ENCODE data around the gene UGT1A6. TPM values are rescaled to one million over a fixed set of nuclear protein-coding genes. Genes with fewer than 3 reads are reported as not detected.
"Not testable (repeated sequence)": the region's sequence is repeated elsewhere in the genome, so short reads cannot be mapped to it uniquely, and the experiment has no call there.

Gene UGT1A6
- total RNA-seq, 1 donor, result not detected

GRCh38 chr2:233714121-233714520, 21.4 kb downstream of the UGT1A6 start:
- TF ChIP-seq, protein P1, sequence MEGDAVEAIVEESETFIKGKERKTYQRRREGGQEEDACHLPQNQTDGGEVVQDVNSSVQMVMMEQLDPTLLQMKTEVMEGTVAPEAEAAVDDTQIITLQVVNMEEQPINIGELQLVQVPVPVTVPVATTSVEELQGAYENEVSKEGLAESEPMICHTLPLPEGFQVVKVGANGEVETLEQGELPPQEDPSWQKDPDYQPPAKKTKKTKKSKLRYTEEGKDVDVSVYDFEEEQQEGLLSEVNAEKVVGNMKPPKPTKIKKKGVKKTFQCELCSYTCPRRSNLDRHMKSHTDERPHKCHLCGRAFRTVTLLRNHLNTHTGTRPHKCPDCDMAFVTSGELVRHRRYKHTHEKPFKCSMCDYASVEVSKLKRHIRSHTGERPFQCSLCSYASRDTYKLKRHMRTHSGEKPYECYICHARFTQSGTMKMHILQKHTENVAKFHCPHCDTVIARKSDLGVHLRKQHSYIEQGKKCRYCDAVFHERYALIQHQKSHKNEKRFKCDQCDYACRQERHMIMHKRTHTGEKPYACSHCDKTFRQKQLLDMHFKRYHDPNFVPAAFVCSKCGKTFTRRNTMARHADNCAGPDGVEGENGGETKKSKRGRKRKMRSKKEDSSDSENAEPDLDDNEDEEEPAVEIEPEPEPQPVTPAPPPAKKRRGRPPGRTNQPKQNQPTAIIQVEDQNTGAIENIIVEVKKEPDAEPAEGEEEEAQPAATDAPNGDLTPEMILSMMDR (IDR thresholded peaks at IDR 0.05; ENCODE audit: extremely low read depth, low read depth, low read length), result no peak
- no peak overlapping the region for H3K27ac ChIP-seq (ENCODE audit: low read depth, low read length)
- peaks cover 19% of the 10 kb centered on the region for H3K27me3 ChIP-seq (ENCODE audit: insufficient read depth, low read length)
- no peak overlapping the region for H3K4me2 ChIP-seq (ENCODE audit: insufficient read depth, low read length)
- H3K9me3 ChIP-seq (ENCODE audit: low read depth, low read length), result no peaks in the 10 kb centered on the region
- H3K36me3 ChIP-seq (ENCODE audit: insufficient read depth, low read length), result no peaks in the 10 kb centered on the region
- H2AFZ ChIP-seq (ENCODE audit: low read length), result no peak overlapping the region
- no peak for DNase-seq (ENCODE audit: insufficient read length, low spot score, missing footprints)
- H3K79me2 ChIP-seq (ENCODE audit: insufficient read depth, low read length), result no peaks in the 10 kb centered on the region
- H3K4me3 ChIP-seq (ENCODE audit: insufficient read depth, low read length), result no peak overlapping the region
- H4K20me1 ChIP-seq (ENCODE audit: insufficient read depth, low read length), result no peaks in the 10 kb centered on the region
- H3K4me1 ChIP-seq (ENCODE audit: insufficient read depth, low read length), result no peaks in the 10 kb centered on the region

DNA sequence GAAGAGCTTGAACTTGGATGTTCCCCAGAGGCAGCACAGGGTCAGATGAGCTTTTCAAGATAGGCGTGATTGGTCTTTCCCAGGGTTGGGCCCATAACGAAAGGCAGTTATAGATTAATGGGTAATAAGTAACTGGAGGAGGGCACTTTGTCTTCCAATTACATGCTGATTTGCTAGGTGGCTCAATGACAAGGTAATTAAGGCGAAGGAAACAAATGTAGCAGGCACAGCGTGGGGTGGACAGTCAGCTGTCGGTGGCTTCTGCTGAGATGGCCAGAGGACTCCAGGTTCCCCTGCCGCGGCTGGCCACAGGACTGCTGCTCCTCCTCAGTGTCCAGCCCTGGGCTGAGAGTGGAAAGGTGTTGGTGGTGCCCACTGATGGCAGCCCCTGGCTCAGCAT, 25.9 kb downstream of the UGT1A6 start, which contains the start of gene UGT1A4:
TSS of gene UGT1A4 (plus strand) at position 185 of the 400 bp plus-strand sequence. CDS start at position 270, 85 bp downstream.
- Histone ChIP-seq H3K4me2 (ENCODE audit: insufficient read depth, low read length) (no peak within 1 kb of the TSS), H3K4me3 (ENCODE audit: insufficient read depth, low read length) (no peak within 1 kb of the TSS), H3K27ac (ENCODE audit: low read depth, low read length) (no peak within 1 kb of the TSS), H3K9me3 (ENCODE audit: low read depth, low read length) (no peaks in the 10 kb centered on the region), H3K27me3 (ENCODE audit: insufficient read depth, low read length) (peaks cover 12% of the 10 kb centered on the region), H3K79me2 (ENCODE audit: insufficient read depth, low read length) (no peaks in the 10 kb centered on the region), H3K36me3 (ENCODE audit: insufficient read depth, low read length) (no peaks in the 10 kb centered on the region), H4K20me1 (ENCODE audit: insufficient read depth, low read length) (no peaks in the 10 kb centered on the region), H2AFZ (ENCODE audit: low read length) (no peak within 1 kb of the TSS), H3K4me1 (ENCODE audit: insufficient read depth, low read length) (no peaks in the 10 kb centered on the region)
- DNase-seq (ENCODE audit: insufficient read length, low spot score, missing footprints), result no peak
- TF ChIP-seq, protein P1 (IDR thresholded peaks at IDR 0.05; ENCODE audit: extremely low read depth, low read depth, low read length), result no peak

DNA sequence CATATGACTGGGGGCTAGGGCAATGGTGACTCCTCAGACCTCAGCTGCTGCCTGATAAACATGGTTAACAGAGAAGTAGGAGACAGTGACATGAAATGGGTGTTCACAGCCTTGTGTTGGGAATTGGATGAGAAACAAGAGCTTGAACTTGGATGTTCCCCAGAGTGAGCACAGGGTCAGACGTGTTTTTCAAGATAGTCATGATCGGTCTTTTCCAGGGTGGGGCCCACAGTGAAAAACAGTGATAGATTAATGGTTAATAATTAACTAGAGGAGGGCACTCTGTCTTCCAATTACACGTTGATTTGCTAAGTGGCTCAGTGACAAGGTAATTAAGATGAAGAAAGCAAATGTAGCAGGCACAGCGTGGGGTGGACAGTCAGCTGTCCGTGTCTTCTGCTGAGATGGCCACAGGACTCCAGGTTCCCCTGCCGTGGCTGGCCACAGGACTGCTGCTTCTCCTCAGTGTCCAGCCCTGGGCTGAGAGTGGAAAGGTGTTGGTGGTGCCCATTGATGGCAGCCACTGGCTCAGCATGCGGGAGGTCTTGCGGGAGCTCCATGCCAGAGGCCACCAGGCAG, 36.1 kb downstream of the UGT1A6 start, which contains the start of gene UGT1A3:
TSS of gene UGT1A3 (plus strand) at position 320 of the 579 bp plus-strand sequence. CDS start at position 405, 85 bp downstream.
- Histone ChIP-seq H2AFZ (ENCODE audit: low read length) (no peak within 1 kb of the TSS), H3K27ac (ENCODE audit: low read depth, low read length) (no peak within 1 kb of the TSS), H3K4me3 (ENCODE audit: insufficient read depth, low read length) (no peak within 1 kb of the TSS), H3K79me2 (ENCODE audit: insufficient read depth, low read length) (no peaks in the 10 kb centered on the region), H3K4me1 (ENCODE audit: insufficient read depth, low read length) (no peaks in the 10 kb centered on the region), H3K36me3 (ENCODE audit: insufficient read depth, low read length) (no peaks in the 10 kb centered on the region), H3K4me2 (ENCODE audit: insufficient read depth, low read length) (no peak within 1 kb of the TSS), H3K27me3 (ENCODE audit: insufficient read depth, low read length) (peaks cover 7% of the 10 kb centered on the region), H4K20me1 (ENCODE audit: insufficient read depth, low read length) (no peaks in the 10 kb centered on the region), H3K9me3 (ENCODE audit: low read depth, low read length) (no peaks in the 10 kb centered on the region)
- no peak for DNase-seq (ENCODE audit: insufficient read length, low spot score, missing footprints)
- TF ChIP-seq, protein P1 (IDR thresholded peaks at IDR 0.05; ENCODE audit: extremely low read depth, low read depth, low read length), result no peak

DNA sequence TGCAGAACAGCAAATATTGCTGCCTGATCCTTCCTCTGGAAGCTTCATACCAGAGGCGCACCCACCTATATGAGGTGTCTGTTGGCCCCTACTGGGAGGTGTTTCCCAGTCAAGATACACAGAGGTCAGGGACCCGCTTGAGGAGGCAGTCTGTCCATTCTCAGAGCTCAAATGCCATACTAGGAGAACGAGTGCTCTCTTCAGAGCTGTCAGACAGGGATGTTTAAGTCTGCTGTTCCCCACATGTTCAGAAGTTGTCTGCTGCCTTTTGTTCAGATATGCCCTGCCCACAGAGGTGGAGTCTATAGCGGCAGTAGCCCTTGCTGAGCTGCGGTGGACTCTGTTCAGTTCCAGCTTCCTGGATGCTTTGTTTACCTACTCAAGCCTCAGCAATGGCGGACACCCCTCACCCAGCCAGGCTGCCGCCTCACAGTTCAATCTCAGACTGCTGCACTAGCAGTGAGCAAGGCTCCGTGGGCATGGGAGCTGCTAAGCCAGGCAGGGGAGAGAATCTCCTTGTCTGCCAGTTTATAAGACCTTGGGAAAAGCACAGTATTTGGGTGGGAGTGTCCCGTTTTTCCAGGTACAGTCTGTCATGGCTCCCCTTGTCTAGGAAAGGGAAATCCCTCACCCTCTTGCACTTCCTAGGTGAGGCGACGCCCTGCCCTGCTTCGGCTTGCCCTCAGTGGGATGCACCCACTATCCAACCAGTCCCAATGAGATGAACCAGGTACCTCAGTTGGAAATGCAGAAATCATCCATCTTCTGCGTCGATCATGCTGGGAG, 44.4 kb downstream of the UGT1A6 start:
- not testable (repeated sequence) for H3K4me3 ChIP-seq (ENCODE audit: insufficient read depth, low read length); H3K27ac ChIP-seq (ENCODE audit: low read depth, low read length); H3K9me3 ChIP-seq (ENCODE audit: low read depth, low read length); H3K79me2 ChIP-seq (ENCODE audit: insufficient read depth, low read length); H3K27me3 ChIP-seq (ENCODE audit: insufficient read depth, low read length); H2AFZ ChIP-seq (ENCODE audit: low read length); H4K20me1 ChIP-seq (ENCODE audit: insufficient read depth, low read length); DNase-seq (ENCODE audit: insufficient read length, low spot score, missing footprints); H3K36me3 ChIP-seq (ENCODE audit: insufficient read depth, low read length); H3K4me1 ChIP-seq (ENCODE audit: insufficient read depth, low read length); H3K4me2 ChIP-seq (ENCODE audit: insufficient read depth, low read length)

All from osteoblast (primary cell).